BLaER1 treated with 17β-estradiol and CSF1 and Interleukin-3, amounts not matched to agents 10 nM and 100 nM (cell line): ENCODE results near the gene ACLY.

ENCODE experiments used
- H3K27ac ChIP-seq, 11 experiments: shearing (Covaris generic); formaldehyde crosslinking; 2 replicates each; pipeline ENCODE4 v1.8.1; 2022
- H3K27me3 ChIP-seq, 11 experiments: shearing (Covaris generic); formaldehyde crosslinking; 2 replicates each; pipeline ENCODE4 v1.8.1; 2022
- H3K36me3 ChIP-seq, 11 experiments: shearing (Covaris generic); formaldehyde crosslinking; 2 replicates each; pipeline ENCODE4 v1.8.1; 2022
- H3K4me1 ChIP-seq, 10 experiments: shearing (Covaris generic); formaldehyde crosslinking; 2 replicates each; pipeline ENCODE4 v1.8.1; 2022
- H3K4me2 ChIP-seq, 11 experiments: shearing (Covaris generic); formaldehyde crosslinking; 2 replicates each; pipeline ENCODE4 v1.8.1; 2022
- H3K4me3 ChIP-seq, 10 experiments: shearing (Covaris generic); formaldehyde crosslinking; 2 replicates each; pipeline ENCODE4 v1.8.1; 2022
- H3K9ac ChIP-seq, 11 experiments: shearing (Covaris generic); formaldehyde crosslinking; 2 replicates each; pipeline ENCODE4 v1.8.1; 2022
- H3K9me3 ChIP-seq, 11 experiments: shearing (Covaris generic); formaldehyde crosslinking; replicated peaks in 1 of 11; 2 replicates each; pipeline ENCODE4 v1.8.1; 2022
- H4K20me1 ChIP-seq, 11 experiments: shearing (Covaris generic); formaldehyde crosslinking; 2 replicates each; pipeline ENCODE4 v1.8.1; 2022
- Cebpa-rat ChIP-seq, 11 experiments: shearing (Covaris generic); IDR thresholded peaks; 2 replicates each; pipeline ENCODE4 v1.8.1; 2022

The ACLY gene

GRCh38 chr17:41823580-41823979 is 95.2 kb downstream of the ACLY start:
- no peak for TF ChIP-seq Cebpa-rat (IDR thresholded peaks at IDR 0.05)
- Histone ChIP-seq H3K27ac (no peak overlapping the region), H3K27me3 (no peaks in the 10 kb centered on the region), H3K9ac (no peak overlapping the region), H3K4me1 (no peaks in the 10 kb centered on the region), H4K20me1 (peaks cover 0 to 26% (median 0%) of the 10 kb centered on the region in 11 experiments; a peak in 7 of 22 replicates), H3K36me3 (peaks cover 43 to 50% (median 47%) of the 10 kb centered on the region in 11 experiments), H3K4me3 (no peak overlapping the region), H3K9me3 (no peaks in the 10 kb centered on the region), H3K4me2 (no peak overlapping the region)

GRCh38 chr17:41823141-41823524 is 95.6 kb downstream of the ACLY start:
- Histone ChIP-seq H3K36me3 (peaks cover 39 to 46% (median 43%) of the 10 kb centered on the region in 11 experiments), H3K27me3 (no peaks in the 10 kb centered on the region)

GRCh38 chr17:41822216-41823140 is 96.3 kb downstream of the ACLY start:
- H3K4me1 ChIP-seq, result no peaks in the 10 kb centered on the region
- H3K27ac ChIP-seq, result no peak overlapping the region
- no peak overlapping the region for H3K9ac ChIP-seq
- H4K20me1 ChIP-seq, result peaks cover 0 to 26% (median 0%) of the 10 kb centered on the region in 11 experiments; a peak in 7 of 22 replicates
- no peaks in the 10 kb centered on the region for H3K27me3 ChIP-seq
- H3K4me3 ChIP-seq, result no peak overlapping the region
- no peak for TF ChIP-seq Cebpa-rat (IDR thresholded peaks at IDR 0.05)
- no peaks in the 10 kb centered on the region for H3K9me3 ChIP-seq
- H3K36me3 ChIP-seq, result peaks cover 32 to 39% (median 36%) of the 10 kb centered on the region in 11 experiments
- no peak overlapping the region for H3K4me2 ChIP-seq

More at GRCh38 chr17:41823141-41823524, 95.6 kb downstream of the ACLY start:
- no peak for TF ChIP-seq Cebpa-rat (IDR thresholded peaks at IDR 0.05)
- Histone ChIP-seq H3K4me1 (no peaks in the 10 kb centered on the region), H3K9me3 (no peaks in the 10 kb centered on the region), H3K4me2 (no peak overlapping the region), H3K9ac (no peak overlapping the region), H3K4me3 (no peak overlapping the region), H3K27ac (no peak overlapping the region), H4K20me1 (peaks cover 0 to 26% (median 0%) of the 10 kb centered on the region in 11 experiments; a peak in 7 of 22 replicates)

GRCh38 chr17:41821776-41822175 is 97.0 kb downstream of the ACLY start:
- TF ChIP-seq Cebpa-rat (IDR thresholded peaks at IDR 0.05), result no peak
- Histone ChIP-seq H3K27me3 (no peaks in the 10 kb centered on the region), H3K27ac (no peak overlapping the region), H3K9me3 (no peaks in the 10 kb centered on the region), H4K20me1 (peaks cover 0 to 26% (median 0%) of the 10 kb centered on the region in 11 experiments; a peak in 7 of 22 replicates), H3K4me1 (no peaks in the 10 kb centered on the region), H3K9ac (no peak overlapping the region), H3K4me3 (no peak overlapping the region), H3K4me2 (no peak overlapping the region), H3K36me3 (peaks cover 25 to 32% (median 30%) of the 10 kb centered on the region in 11 experiments)

- no peak overlapping the region for H3K9ac ChIP-seq
- H3K4me3 ChIP-seq, result no peak overlapping the region
- peaks cover 0 to 16% (median 9%) of the 10 kb centered on the region in 10 experiments; a peak in 13 of 20 replicates for H3K4me1 ChIP-seq
- TF ChIP-seq Cebpa-rat (IDR thresholded peaks at IDR 0.05), result no peak
- no peaks in the 10 kb centered on the region for H3K27me3 ChIP-seq
- no peaks in the 10 kb centered on the region for H3K9me3 ChIP-seq
- no peaks in the 10 kb centered on the region for H3K36me3 ChIP-seq
- H3K4me2 ChIP-seq, result no peak overlapping the region
- no peak overlapping the region for H3K27ac ChIP-seq
- H4K20me1 ChIP-seq, result peaks cover 0 to 5% (median 0%) of the 10 kb centered on the region in 11 experiments; a peak in 2 of 22 replicates
Measured at GRCh38 chr17:41818024-41818423, 100.7 kb downstream of the ACLY start.
